Measurements from ENCODE around the gene GRM5. TPM values are rescaled to one million over a fixed set of nuclear protein-coding genes. Genes with fewer than 3 reads are reported as not detected.

GRM5 gene
- total RNA-seq, 1 experiment from 2014 or later, result 8.3 TPM

DNA sequence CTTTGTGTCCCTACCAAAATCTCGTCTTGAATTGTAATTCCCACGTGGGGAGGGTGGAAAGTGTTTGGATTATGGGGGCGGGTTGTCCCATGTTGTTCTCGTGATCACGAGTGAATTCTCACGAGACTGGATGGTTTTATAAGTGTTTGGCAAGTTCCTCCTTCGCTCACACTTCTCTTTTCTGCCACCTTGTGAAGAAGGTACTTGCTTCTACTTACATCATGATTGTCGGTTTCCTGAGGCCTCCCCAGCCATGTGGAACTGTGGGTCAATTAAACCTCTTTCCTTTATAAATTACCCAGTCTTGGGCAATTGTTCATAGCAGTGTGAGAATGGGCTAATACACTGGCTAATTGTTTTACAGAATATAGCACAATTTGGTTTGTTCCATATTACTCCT, 326.3 kb downstream of the GRM5 start:
- CTCF ChIA-PET, result no interaction called here
- intact Hi-C loops (cut with micrococcal nuclease; ENCODE audit: unreplicated experiment), result no loop called here
- Mint-ChIP-seq H3K27ac (ENCODE audit: unreplicated experiment) (no peak overlapping the region), H3K4me3 (ENCODE audit: low read depth, unreplicated experiment) (no peak overlapping the region), H3K36me3 (ENCODE audit: insufficient read depth, unreplicated experiment) (no peaks in the 10 kb centered on the region), H3K9me3 (ENCODE audit: low read depth, unreplicated experiment) (no peaks in the 10 kb centered on the region), H3K4me1 (ENCODE audit: low read depth, unreplicated experiment) (no peaks in the 10 kb centered on the region), H3K27me3 (ENCODE audit: unreplicated experiment) (no peaks in the 10 kb centered on the region)
- TF ChIP-seq, protein P1, sequence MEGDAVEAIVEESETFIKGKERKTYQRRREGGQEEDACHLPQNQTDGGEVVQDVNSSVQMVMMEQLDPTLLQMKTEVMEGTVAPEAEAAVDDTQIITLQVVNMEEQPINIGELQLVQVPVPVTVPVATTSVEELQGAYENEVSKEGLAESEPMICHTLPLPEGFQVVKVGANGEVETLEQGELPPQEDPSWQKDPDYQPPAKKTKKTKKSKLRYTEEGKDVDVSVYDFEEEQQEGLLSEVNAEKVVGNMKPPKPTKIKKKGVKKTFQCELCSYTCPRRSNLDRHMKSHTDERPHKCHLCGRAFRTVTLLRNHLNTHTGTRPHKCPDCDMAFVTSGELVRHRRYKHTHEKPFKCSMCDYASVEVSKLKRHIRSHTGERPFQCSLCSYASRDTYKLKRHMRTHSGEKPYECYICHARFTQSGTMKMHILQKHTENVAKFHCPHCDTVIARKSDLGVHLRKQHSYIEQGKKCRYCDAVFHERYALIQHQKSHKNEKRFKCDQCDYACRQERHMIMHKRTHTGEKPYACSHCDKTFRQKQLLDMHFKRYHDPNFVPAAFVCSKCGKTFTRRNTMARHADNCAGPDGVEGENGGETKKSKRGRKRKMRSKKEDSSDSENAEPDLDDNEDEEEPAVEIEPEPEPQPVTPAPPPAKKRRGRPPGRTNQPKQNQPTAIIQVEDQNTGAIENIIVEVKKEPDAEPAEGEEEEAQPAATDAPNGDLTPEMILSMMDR (IDR thresholded peaks at IDR 0.05; ENCODE audit: unreplicated experiment), result no peak
- BruUV-seq (replicated peaks), result no TSS peak
- no peak for DNase-seq

DNA sequence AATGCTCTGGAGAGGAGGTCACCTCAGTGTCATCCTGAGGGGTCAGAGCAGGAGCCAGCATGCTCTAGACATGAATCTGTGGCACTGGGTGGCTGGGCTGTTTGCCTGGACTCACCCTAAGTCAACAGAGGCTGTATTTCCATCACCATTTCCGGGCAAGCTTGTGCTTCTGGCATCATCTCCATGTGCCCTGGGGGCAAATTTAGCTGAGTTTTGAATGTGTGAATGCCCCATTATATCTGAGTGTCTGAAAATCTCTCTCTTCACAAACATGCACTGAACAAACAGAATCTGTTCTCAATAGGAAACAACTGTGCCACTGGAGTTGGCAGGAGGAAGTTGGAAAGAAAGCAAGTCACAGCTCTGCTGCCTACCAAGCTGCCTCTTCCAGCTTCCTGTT, 356.2 kb downstream of the GRM5 start:
- no peaks in the 10 kb centered on the region for H3K36me3 Mint-ChIP-seq (ENCODE audit: insufficient read depth, unreplicated experiment)
- H3K27ac Mint-ChIP-seq (ENCODE audit: unreplicated experiment), result peak overlapping the region; percentile 8
- H3K27me3 Mint-ChIP-seq (ENCODE audit: unreplicated experiment), result no peaks in the 10 kb centered on the region
- TF ChIP-seq, protein P1 (IDR thresholded peaks at IDR 0.05; ENCODE audit: unreplicated experiment), result no peak
- H3K9me3 Mint-ChIP-seq (ENCODE audit: low read depth, unreplicated experiment), result no peaks in the 10 kb centered on the region
- CTCF ChIA-PET, result interaction anchor here (0.5 to 0.8 kb wide), 2 partner anchors 35 to 286 kb away, joined by 3 read pairs; no protein-coding TSS in a partner anchor
- BruUV-seq (replicated peaks), result no TSS peak
- peak; percentile 69 for DNase-seq
- peaks cover 28% of the 10 kb centered on the region for H3K4me1 Mint-ChIP-seq (ENCODE audit: low read depth, unreplicated experiment)
- intact Hi-C loops (cut with micrococcal nuclease; ENCODE audit: unreplicated experiment), result no loop called here
- H3K4me3 Mint-ChIP-seq (ENCODE audit: low read depth, unreplicated experiment), result no peak overlapping the region

DNA sequence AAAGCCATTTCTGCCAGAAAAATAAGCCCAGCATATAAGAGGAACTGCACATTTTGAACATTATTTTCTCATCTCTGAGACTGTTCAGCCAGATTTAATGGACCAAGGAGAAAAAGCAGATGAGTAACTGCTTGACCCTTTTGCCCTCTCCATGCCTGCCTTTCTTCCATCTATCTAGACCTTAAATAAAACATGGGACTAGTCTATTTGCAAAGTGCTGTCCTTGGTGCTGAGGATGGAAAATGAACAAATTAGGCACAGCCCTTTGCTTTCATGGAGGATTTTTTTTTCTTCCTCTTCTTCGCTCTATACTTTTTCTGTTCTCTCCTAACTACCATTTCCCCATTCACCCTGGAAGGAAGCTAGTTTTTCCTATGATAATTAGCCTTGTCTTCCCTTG, 361.3 kb downstream of the GRM5 start:
- no peak for DNase-seq
- peaks cover 18% of the 10 kb centered on the region for H3K4me1 Mint-ChIP-seq (ENCODE audit: low read depth, unreplicated experiment)
- BruUV-seq (replicated peaks), result no TSS peak
- no peak overlapping the region for H3K4me3 Mint-ChIP-seq (ENCODE audit: low read depth, unreplicated experiment)
- no peaks in the 10 kb centered on the region for H3K36me3 Mint-ChIP-seq (ENCODE audit: insufficient read depth, unreplicated experiment)
- intact Hi-C loops (cut with micrococcal nuclease; ENCODE audit: unreplicated experiment), result no loop called here
- TF ChIP-seq, protein P1 (IDR thresholded peaks at IDR 0.05; ENCODE audit: unreplicated experiment), result no peak
- no peaks in the 10 kb centered on the region for H3K27me3 Mint-ChIP-seq (ENCODE audit: unreplicated experiment)
- CTCF ChIA-PET, result no interaction called here
- H3K27ac Mint-ChIP-seq (ENCODE audit: unreplicated experiment), result no peak overlapping the region
- no peaks in the 10 kb centered on the region for H3K9me3 Mint-ChIP-seq (ENCODE audit: low read depth, unreplicated experiment)

DNA sequence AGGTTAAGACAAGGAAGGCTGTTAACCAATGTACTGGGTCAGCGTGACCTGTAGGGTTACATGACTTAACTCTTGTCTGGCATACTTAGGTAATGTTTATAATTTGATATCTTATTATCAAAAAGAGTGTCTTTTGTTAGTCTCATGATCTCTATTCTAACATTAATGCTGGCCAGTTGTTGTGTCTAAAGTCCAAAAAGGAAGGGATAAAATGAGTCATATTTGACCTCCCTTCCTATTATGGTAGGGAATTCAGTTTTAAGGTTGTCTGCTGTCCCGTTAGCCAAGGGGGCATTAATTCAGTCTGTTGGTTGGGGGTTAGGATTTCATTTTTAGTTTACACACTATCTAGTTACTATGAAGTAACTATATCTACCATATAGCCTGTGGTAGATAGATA, 364.0 kb downstream of the GRM5 start:
- Mint-ChIP-seq H3K4me1 (ENCODE audit: low read depth, unreplicated experiment) (peaks cover 8% of the 10 kb centered on the region), H3K4me3 (ENCODE audit: low read depth, unreplicated experiment) (no peak overlapping the region), H3K36me3 (ENCODE audit: insufficient read depth, unreplicated experiment) (no peaks in the 10 kb centered on the region), H3K9me3 (ENCODE audit: low read depth, unreplicated experiment) (no peaks in the 10 kb centered on the region), H3K27ac (ENCODE audit: unreplicated experiment) (no peak overlapping the region), H3K27me3 (ENCODE audit: unreplicated experiment) (no peaks in the 10 kb centered on the region)
- BruUV-seq (replicated peaks), result no TSS peak
- no peak for DNase-seq
- CTCF ChIA-PET, result no interaction called here
- intact Hi-C loops (cut with micrococcal nuclease; ENCODE audit: unreplicated experiment), result no loop called here
- TF ChIP-seq, protein P1 (IDR thresholded peaks at IDR 0.05; ENCODE audit: unreplicated experiment), result no peak

Data from Calu3 (cell line).